ENCODE measurements around the gene HARS1. TPM values are rescaled to one million over a fixed set of nuclear protein-coding genes. Genes with fewer than 3 reads are reported as not detected.
"Not testable (repeated sequence)": the region's sequence is repeated elsewhere in the genome, so short reads cannot be mapped to it uniquely, and the experiment has no call there.

HARS1 gene
- total RNA-seq, 2 donors from 2014 or later: 33.9 to 45.6 TPM

GRCh38 chr5:140627972-140628371 is 63.2 kb downstream of the HARS1 start:
- TF ChIP-seq, protein P1, sequence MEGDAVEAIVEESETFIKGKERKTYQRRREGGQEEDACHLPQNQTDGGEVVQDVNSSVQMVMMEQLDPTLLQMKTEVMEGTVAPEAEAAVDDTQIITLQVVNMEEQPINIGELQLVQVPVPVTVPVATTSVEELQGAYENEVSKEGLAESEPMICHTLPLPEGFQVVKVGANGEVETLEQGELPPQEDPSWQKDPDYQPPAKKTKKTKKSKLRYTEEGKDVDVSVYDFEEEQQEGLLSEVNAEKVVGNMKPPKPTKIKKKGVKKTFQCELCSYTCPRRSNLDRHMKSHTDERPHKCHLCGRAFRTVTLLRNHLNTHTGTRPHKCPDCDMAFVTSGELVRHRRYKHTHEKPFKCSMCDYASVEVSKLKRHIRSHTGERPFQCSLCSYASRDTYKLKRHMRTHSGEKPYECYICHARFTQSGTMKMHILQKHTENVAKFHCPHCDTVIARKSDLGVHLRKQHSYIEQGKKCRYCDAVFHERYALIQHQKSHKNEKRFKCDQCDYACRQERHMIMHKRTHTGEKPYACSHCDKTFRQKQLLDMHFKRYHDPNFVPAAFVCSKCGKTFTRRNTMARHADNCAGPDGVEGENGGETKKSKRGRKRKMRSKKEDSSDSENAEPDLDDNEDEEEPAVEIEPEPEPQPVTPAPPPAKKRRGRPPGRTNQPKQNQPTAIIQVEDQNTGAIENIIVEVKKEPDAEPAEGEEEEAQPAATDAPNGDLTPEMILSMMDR (IDR thresholded peaks at IDR 0.05): no peak
- DNase-seq (ENCODE audit: low spot score): no peak
- Histone ChIP-seq H3K27me3 (no peaks in the 10 kb centered on the region), H3K9me3 (no peaks in the 10 kb centered on the region), H3K27ac (no peak overlapping the region), H3K4me3 (no peak overlapping the region), H3K4me1 (peaks cover 0 to 13% of the 10 kb centered on the region in 2 donors), H3K36me3 (no peaks in the 10 kb centered on the region)

DNA sequence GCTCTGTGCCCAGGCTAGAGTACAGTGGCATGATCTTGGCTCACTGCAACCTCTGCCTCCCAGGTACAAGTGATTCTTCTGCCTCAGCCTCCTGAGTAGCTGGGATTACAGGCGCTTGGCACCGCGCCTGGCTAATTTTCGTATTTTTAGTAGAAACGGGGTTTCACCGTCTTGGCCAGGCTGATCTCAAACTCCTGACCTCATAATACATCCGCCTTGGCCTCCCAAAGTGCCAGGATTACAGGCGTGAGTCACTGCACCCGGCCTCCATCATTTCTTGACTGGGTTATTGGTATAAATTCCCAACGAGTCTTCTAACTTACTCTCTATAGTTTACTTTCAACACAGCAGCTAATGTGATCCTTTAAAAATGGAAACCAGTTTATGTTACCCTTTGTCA is 66.3 kb downstream of the HARS1 start:
- not testable (repeated sequence) for H3K27ac ChIP-seq, H3K4me3 ChIP-seq, H3K36me3 ChIP-seq, H3K27me3 ChIP-seq, H3K9me3 ChIP-seq, H3K4me1 ChIP-seq
- peak; percentile 38 for DNase-seq (ENCODE audit: low spot score)

Small RNA genes lying within 50 kb of the gene (microRNA-seq; reads per million reads assigned to microRNA genes)
- gene MIR3655 (ENCODE audit: borderline number of aligned reads in 2 of 2, borderline replicate concordance in 1 of 2): 0 reads per million in 2 donors

Other genes with a start within 250 kb of the HARS1 start
- gene EIF4EBP3, start 143.7 kb downstream of the HARS1 start, total RNA-seq: 10 to 100 TPM; 12.8 to 16.8 TPM
- 10 to 100 TPM; 24.6 to 27.9 TPM for gene SRA1, start 133.9 kb downstream of the HARS1 start, total RNA-seq
- 1 to 10 TPM; 7.4 to 8.3 TPM for gene APBB3, start 126.8 kb downstream of the HARS1 start, total RNA-seq
- 10 to 100 TPM; 47.4 to 63.9 TPM for gene SLC35A4, start 126.5 kb downstream of the HARS1 start, total RNA-seq
- 10 to 100 TPM; 25.0 to 74.1 TPM for gene CD14, start 58.2 kb downstream of the HARS1 start, total RNA-seq
- gene TMCO6, start 51.9 kb downstream of the HARS1 start, total RNA-seq: 10 to 100 TPM; 10.6 to 26.0 TPM
- 10 to 100 TPM; 79.1 to 81.5 TPM for gene NDUFA2, start 43.7 kb downstream of the HARS1 start, total RNA-seq
- 100 to 1,000 TPM in 1 of 2 donors, 10 to 100 TPM in 1; 75.1 to 106 TPM for gene IK, start 43.5 kb downstream of the HARS1 start, total RNA-seq
- gene WDR55, start 26.5 kb downstream of the HARS1 start, total RNA-seq: 10 to 100 TPM in 1 of 2 donors, 1 to 10 TPM in 1; 8.3 to 12.4 TPM
- gene DND1, start 17.8 kb downstream of the HARS1 start, total RNA-seq: under 1 TPM in 1 of 2 donors, not detected in 1; 0.51 TPM
- gene HARS2, start 85 bp upstream of the HARS1 start, total RNA-seq: 10 to 100 TPM; 14.5 to 16.2 TPM
- gene ZMAT2, start 9.1 kb upstream of the HARS1 start, total RNA-seq: 10 to 100 TPM; 21.2 to 33.7 TPM
- gene PCDHA1, start 94.8 kb upstream of the HARS1 start, total RNA-seq: not detected
- under 1 TPM; 0.07 to 0.20 TPM for gene PCDHA2, start 103.5 kb upstream of the HARS1 start, total RNA-seq
- gene PCDHA3, start 109.7 kb upstream of the HARS1 start, total RNA-seq: under 1 TPM; 0.43 to 0.48 TPM
- under 1 TPM; 0.43 to 0.63 TPM for gene PCDHA4, start 115.7 kb upstream of the HARS1 start, total RNA-seq
- gene PCDHA5, start 130.2 kb upstream of the HARS1 start, total RNA-seq: under 1 TPM in 1 of 2 donors, not detected in 1; 0.16 TPM
- gene PCDHA6, start 136.6 kb upstream of the HARS1 start, total RNA-seq: under 1 TPM; 0.20 to 0.82 TPM
- gene PCDHA7, start 142.9 kb upstream of the HARS1 start, total RNA-seq: under 1 TPM in 1 of 2 donors, not detected in 1; 0.07 TPM
- not detected for gene PCDHA8, start 149.8 kb upstream of the HARS1 start, total RNA-seq
- under 1 TPM in 1 of 2 donors, not detected in 1; 0.04 TPM for gene PCDHA9, start 157.0 kb upstream of the HARS1 start, total RNA-seq
- under 1 TPM; 0.52 to 0.55 TPM for gene PCDHA10, start 164.5 kb upstream of the HARS1 start, total RNA-seq
- under 1 TPM; 0.12 to 0.96 TPM for gene PCDHA11, start 177.6 kb upstream of the HARS1 start, total RNA-seq
- under 1 TPM; 0.59 to 0.67 TPM for gene PCDHA12, start 183.9 kb upstream of the HARS1 start, total RNA-seq
- under 1 TPM; 0.15 to 0.39 TPM for gene PCDHA13, start 190.8 kb upstream of the HARS1 start, total RNA-seq
- gene PCDHAC1, start 234.9 kb upstream of the HARS1 start, total RNA-seq: under 1 TPM; 0.26 to 0.51 TPM